HL-60/S4 treated with phorbol 12-myristate 13-acetate at 8.2 ng/mL for 4 days and 3 days (cell line): ENCODE data around the gene DOCK11.
"Not testable (repeated sequence)": the region's sequence is repeated elsewhere in the genome, so short reads cannot be mapped to it uniquely, and the experiment has no call there.

Source experiments
- in situ Hi-C: fragments of 300-500 bp; cut with MboI; formaldehyde crosslinking; loops from 2 replicates; pipeline ENCODE4 v1.15.0; 2022; ENCODE audit warnings: low sequenced_read_pairs

DOCK11 gene

DNA sequence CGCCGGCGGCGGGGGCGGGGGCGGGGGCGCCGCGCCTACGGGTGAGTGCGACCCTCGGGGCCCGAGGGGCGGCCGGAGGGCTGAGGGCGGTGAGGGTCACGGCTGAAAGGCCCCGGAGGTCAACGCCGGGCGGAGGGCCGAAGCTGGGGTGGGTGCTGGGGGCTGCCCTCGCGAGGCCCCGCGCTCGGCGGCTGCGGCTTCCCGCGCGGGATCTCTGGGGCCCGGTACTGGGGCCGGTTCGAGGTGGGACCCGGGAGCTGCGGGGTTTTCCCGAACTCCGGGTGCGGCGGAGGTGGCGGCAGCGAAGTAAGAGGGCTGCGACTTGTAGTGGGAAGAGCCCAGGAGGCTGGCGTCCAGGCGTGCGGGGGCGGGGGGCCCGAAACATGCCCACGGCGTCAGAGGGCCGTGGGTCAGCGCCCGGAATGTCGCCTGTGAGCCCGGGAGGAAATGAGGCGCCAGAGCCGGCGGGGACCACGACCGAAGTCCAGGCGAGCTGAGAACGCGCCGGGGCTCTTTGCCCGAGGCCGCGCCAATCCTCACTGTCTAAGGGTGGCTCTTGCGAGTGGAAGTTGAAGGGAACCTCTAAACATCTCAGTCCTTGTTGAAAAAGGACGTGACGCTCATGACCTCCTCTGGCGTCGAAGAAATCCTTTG, 232.2 kb downstream of the DOCK11 start:
- in situ Hi-C loops, result no loop called here

DNA sequence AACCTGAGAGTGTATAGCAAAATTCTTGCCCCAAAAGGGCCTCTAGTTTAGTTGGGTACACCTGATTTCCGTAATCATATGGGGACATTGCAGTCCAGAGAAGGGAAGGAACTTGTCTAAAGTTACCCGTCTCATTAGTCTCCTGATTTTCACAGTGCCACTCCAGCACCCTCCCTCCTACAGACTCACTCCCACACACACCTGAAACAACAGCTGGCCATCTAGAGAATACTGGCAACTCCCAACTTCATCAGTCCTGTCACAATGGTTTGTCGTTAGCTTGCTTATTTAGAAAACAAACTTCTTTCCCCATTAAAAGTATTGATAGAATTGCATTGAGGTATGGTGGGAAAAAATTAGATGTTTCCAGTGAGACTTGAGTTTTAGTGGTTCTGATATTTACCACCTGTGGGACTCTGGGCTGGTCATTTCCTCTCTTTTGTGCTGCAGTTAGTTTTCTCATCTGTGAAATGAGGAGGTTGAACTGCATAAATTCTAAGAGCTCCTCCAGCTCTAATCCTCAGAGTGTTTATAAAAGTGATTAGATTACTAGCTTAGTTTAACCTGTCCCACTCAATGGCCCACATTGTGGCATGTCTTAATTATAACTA, 233.5 kb downstream of the DOCK11 start:
- in situ Hi-C loops, result no loop called here

DNA sequence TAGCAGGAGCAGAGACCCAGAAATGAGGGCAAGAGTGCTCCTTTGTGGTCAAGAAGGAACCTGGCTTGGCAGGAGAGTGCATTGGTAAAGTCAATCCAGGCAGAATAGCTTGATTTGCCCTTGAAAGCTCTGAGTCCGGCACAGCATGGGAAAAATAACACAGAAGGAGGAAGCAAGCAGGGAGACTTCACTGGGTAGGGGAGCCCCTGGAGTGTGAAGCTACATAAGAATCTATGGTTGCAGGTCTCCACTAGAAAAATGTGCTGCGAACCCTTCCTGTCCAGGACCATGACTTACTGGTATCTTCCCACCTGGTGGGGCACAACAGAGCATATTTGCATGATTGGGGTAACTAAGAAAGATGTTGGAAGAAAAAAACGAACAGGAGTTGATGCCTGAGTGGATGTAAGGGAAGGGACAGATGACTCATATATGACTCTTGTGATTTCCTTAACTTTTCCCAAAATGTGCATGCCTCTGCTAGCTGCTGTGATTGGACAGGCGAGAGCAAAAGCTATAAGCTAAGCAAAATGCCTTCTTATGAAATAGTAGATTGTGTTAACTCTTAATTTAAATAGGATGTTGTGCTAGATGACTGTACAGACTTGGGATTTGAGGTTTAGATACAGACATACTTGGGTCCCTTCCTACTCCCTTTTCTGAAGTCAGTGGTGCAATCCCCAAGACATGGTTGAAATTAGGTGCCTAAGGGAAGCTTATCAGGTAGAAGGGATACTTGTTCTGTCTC, 235.1 kb downstream of the DOCK11 start:
- in situ Hi-C loops, result no loop called here

DNA sequence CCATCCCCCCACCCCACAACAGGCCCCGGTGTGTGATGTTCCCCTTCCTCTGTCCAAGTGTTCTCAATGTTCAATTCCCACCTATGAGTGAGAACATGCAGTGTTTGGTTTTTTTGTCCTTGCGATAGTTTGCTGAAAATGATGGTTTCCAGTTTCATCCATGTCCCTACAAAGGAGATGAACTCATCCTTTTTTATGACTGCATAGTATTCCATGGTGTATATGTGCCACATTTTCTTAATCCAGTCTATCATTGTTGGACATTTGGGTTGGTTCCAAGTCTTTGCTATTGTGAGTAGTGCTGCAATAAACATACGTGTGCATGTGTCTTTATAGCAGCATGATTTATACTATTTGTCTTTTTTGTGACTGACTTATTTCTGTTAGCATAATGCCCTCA, 236.9 kb downstream of the DOCK11 start:
- in situ Hi-C loops, result not testable (repeated sequence)

DNA sequence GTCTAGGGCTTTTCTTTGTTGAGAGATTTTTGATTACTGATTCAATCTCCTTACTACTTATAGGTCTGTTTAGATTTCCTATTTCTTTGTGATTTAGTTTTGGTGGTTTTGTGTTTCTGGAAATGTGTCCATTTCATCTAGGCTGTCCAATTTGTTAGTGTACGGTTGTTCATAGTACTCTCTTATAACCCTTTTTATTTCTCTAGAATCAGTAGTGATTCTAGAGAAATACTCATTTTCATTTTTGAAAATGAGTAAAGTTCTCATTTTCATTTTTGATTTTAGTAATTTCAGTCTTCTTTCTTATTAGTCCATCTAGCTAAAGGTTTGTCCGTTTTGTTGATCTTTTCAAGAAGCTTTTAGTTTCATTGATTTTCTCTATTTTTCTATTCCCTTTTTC, 239.3 kb downstream of the DOCK11 start:
- in situ Hi-C loops, result no loop called here
